ENCODE data around the gene ROCK2.

GRCh38 chr2:11298592-11298991 lies 45.8 kb downstream of the ROCK2 start:
- TF ChIP-seq CTCF (IDR thresholded peaks at IDR 0.05) (no peak), POLR2A (IDR thresholded peaks at IDR 0.05) (no peak)

Data from Peyer's patch (tissue), 4 donors.